GM18868 (cell line): Measurements from ENCODE around the gene ATG4C.

Experiments
- ATAC-seq: cut with Tn5 transposase; IDR thresholded peaks from one replicate; pipeline ENCODE4 v1.9.1; 2021; ENCODE audit warnings: mild to moderate bottlenecking, moderate library complexity; ENCODE audit not compliant: unreplicated experiment

Gene ATG4C

DNA sequence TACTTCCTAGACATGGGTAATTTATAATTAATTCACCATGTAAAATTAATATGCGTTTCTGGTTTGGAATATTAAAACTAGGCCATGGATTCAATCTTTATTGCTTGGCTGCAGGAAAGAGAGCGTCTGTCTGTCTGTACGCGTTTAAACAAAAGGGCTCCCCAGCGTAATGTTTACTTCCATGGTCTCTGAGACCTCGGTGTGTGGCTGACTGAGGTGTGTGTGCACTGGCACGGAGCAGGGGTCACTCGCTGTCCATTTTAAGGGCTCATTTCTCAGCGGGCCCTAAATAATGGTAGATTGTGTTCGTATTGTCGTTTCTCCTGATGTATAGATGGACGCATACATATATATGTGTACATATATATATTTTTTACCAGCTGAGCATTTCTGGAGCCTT is 119.6 kb downstream of the ATG4C start:
- ATAC-seq, result no peak

DNA sequence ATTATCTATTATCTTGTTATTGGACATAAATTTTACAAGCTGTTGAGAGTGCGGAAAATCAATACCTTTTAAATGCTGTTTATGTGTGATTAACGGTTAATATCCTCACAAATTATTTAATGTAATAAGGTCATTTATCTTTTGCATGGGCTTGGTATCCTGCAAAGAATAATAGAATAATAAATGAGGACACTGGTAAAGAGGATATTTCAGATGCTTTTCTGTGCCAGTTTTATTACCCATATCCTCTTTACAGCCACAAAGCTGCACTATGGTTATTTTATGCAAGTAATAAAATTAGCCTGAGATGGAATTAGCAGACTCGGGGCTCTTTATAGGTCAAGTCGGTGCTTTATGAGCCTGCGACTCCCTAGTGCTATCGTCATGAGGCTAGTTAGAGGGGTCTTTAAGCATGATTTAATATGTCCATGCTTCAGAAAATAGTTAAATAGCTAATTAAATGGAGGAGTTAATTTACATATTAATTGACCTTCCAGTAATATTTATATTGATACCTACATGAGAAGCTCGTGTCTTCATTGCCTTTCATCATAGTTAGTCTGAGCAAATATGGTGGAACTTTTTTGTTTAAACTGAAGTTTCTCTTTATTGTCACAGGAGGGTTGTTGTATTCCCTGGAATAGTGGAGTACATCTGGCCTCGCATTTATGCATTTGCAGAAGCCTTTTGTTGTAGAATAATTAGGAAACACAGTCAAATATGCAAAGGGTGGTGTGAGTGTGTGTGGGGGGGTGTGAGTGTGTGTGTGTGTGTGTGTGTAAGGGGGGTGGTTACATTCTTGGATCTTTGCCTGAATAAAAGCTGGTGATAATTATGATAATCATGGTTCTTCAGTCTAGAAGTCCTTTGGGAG is 120.3 kb downstream of the ATG4C start:
- no peak for ATAC-seq

DNA sequence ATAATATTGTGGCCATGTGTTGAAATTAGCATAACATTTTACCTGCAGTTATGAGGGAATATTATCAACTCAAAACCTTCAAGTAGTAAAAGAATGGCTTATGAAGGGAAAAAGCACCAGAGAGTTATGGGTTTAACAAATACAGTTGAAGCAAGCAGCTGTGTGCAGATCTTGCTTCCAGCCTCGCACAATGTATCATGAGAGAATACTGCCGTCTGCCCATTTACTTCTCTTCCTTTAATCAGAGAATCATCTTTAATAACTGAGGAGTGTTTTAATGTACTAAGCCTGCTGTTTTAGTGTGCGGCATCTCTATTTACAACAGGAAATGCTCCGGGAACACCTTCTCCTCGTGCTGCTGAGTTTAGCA is 120.9 kb downstream of the ATG4C start:
- ATAC-seq, result no peak

DNA sequence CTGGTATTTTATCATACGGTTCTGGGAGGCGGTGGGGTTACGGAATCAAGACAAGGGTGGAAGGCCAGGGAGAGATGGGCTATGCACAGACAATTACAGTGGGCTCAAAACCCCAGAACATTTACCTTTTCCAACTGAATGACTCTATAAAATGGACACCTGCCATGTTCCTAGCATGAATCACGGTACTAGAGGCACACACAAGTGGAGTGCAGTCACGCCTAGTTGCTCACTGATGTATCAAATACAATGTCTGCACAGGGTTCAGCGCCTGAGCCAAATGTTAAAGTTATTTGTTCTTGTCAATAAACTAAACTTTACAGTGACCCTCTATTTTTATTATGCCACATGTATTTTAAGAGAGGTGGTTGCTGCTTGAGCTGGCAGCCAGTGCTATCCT is 121.4 kb downstream of the ATG4C start:
- ATAC-seq, result no peak

DNA sequence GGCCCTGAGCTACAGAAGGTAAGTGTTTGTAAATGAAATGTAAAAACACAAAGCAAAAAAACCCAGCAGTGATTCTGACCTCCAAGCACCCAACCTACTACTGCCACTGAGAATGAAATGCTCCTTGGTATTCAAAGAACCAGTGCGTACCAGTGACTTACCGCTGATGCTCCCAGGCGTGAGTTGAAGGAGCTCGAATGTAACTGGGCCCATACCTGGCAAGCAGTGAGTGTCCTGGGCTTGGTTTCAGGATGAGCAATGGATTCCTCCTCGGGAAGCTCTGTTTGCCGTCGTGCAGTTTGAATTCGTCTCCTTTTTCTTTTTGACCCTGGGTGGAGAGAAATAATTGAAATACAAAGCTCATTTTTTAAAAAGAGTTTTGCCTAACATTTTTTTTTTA is 121.9 kb downstream of the ATG4C start:
- no peak for ATAC-seq

DNA sequence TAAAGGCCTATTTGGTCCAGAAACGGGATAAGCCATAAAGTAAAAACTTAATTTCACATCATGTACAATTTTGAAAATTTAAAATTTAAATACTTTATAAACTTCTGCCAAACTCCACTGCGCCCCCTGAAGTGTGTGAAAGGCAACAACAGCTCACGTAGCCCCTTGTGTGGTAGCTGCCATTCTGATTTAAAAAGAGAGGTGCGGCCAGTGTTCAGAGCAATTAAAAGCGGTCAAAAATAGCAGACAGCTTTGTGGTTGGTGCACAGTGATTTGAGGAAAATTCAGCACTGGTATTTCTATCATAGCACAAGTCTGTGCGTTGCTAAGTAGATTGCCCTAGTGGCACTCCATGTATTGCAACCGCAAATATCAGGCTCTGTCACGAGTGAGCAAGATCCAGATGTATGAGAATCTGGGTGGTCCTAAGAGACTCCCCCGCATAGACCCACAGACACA is 122.5 kb downstream of the ATG4C start:
- ATAC-seq, result no peak

DNA sequence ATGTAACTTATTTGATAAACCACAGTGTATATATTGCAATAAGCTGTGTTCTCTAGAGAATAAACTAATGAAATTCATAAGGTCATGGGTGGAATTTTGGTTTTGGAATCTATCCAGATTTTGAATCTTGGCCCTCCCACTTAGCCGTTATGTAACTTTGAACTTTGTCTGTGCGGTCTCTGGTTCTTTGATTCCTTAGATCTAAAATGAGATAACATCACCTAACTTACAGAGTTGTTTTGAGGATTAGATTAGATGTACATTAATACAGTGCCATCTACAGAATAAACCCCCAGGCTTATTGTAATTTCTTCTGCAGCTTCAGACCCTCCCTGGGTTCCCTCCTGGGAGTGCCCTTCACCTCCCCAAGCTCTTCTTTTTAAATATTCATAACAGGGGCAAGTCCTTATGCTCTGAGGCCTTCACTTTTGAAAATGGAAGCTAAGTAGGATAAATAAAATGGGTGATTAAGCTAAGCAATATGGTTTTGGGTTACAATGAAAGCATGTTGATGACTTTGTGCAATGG is 124.3 kb downstream of the ATG4C start:
- no peak for ATAC-seq

DNA sequence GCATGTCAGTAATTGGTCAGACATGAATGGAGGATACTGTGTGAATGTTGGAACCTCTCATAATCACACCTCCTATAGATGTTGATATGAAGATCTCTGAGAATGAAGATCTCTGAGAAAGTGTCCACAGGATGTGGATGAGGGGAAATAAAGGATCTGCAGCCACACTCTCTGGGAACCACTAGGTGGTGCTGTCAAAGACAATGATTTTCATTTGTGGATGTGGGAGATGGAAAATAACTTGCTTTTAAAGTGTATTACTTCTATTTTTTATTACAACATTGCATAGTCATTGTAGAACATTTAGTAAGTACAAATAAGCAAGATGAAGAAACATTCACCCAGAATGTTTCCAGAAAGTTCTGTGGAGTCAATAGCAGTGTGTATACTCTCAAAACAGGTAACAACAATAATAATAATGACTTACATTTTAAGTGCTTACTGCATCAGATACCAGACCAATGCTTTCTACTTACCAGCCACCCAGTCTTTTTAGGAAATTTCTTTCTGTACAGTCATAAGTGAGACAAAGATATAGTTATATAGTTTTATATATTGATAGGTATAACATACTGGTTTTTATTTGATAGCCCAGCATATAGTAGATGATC is 128.2 kb downstream of the ATG4C start:
- peak; percentile 50 for ATAC-seq
